Measurements from ENCODE around the gene RGPD5.
"Not testable (repeated sequence)": the region's sequence is repeated elsewhere in the genome, so short reads cannot be mapped to it uniquely, and the experiment has no call there.

Gene RGPD5

GRCh38 chr2:109792659-109793058, 1.4 kb upstream of the RGPD5 start:
- not testable (repeated sequence) for H3K27me3 ChIP-seq (ENCODE audit: insufficient read depth, low read depth, severe bottlenecking); DNase-seq; H3K27ac ChIP-seq; H3K36me3 ChIP-seq; H3K4me3 ChIP-seq (ENCODE audit: low read depth, low read length); H3K9me3 ChIP-seq (ENCODE audit: severe bottlenecking)

GRCh38 chr2:109871129-109871751, 77.1 kb downstream of the RGPD5 start:
- not testable (repeated sequence) for H3K27ac ChIP-seq; DNase-seq; H3K4me3 ChIP-seq (ENCODE audit: low read depth, low read length); H3K27me3 ChIP-seq (ENCODE audit: insufficient read depth, low read depth, severe bottlenecking); H3K9me3 ChIP-seq (ENCODE audit: severe bottlenecking); H3K36me3 ChIP-seq

- not testable (repeated sequence) for H3K36me3 ChIP-seq; DNase-seq; H3K27ac ChIP-seq; H3K27me3 ChIP-seq (ENCODE audit: insufficient read depth, low read depth, severe bottlenecking); H3K9me3 ChIP-seq (ENCODE audit: severe bottlenecking); H3K4me3 ChIP-seq (ENCODE audit: low read depth, low read length)
Observed at GRCh38 chr2:109876625-109877024, 82.5 kb downstream of the RGPD5 start.

- not testable (repeated sequence) for H3K9me3 ChIP-seq (ENCODE audit: severe bottlenecking); H3K27ac ChIP-seq; H3K27me3 ChIP-seq (ENCODE audit: insufficient read depth, low read depth, severe bottlenecking); H3K36me3 ChIP-seq; DNase-seq; H3K4me3 ChIP-seq (ENCODE audit: low read depth, low read length)
Observed at GRCh38 chr2:109882112-109882511, 88.0 kb downstream of the RGPD5 start.

GRCh38 chr2:109888414-109888813, 94.3 kb downstream of the RGPD5 start:
- not testable (repeated sequence) for H3K9me3 ChIP-seq (ENCODE audit: severe bottlenecking); H3K4me3 ChIP-seq (ENCODE audit: low read depth, low read length)

GRCh38 chr2:109889909-109890308, 95.8 kb downstream of the RGPD5 start:
- H3K4me3 ChIP-seq (ENCODE audit: low read depth, low read length); DNase-seq; H3K27me3 ChIP-seq (ENCODE audit: insufficient read depth, low read depth, severe bottlenecking); H3K27ac ChIP-seq; H3K36me3 ChIP-seq; H3K9me3 ChIP-seq (ENCODE audit: severe bottlenecking): not testable (repeated sequence)

More at GRCh38 chr2:109888414-109888813, 94.3 kb downstream of the RGPD5 start:
- not testable (repeated sequence) for H3K27ac ChIP-seq; H3K36me3 ChIP-seq; H3K27me3 ChIP-seq (ENCODE audit: insufficient read depth, low read depth, severe bottlenecking); DNase-seq

GRCh38 chr2:109891024-109891423, 96.9 kb downstream of the RGPD5 start:
- H3K36me3 ChIP-seq; H3K27me3 ChIP-seq (ENCODE audit: insufficient read depth, low read depth, severe bottlenecking); H3K4me3 ChIP-seq (ENCODE audit: low read depth, low read length); H3K9me3 ChIP-seq (ENCODE audit: severe bottlenecking); H3K27ac ChIP-seq; DNase-seq: not testable (repeated sequence)

GRCh38 chr2:109893736-109894135, 99.6 kb downstream of the RGPD5 start:
- not testable (repeated sequence) for H3K27ac ChIP-seq; H3K9me3 ChIP-seq (ENCODE audit: severe bottlenecking); H3K27me3 ChIP-seq (ENCODE audit: insufficient read depth, low read depth, severe bottlenecking); DNase-seq; H3K36me3 ChIP-seq; H3K4me3 ChIP-seq (ENCODE audit: low read depth, low read length)

GRCh38 chr2:109894141-109894540, 100.0 kb downstream of the RGPD5 start:
- not testable (repeated sequence) for H3K36me3 ChIP-seq; H3K27me3 ChIP-seq (ENCODE audit: insufficient read depth, low read depth, severe bottlenecking); DNase-seq; H3K4me3 ChIP-seq (ENCODE audit: low read depth, low read length); H3K9me3 ChIP-seq (ENCODE audit: severe bottlenecking); H3K27ac ChIP-seq

- not testable (repeated sequence) for DNase-seq; H3K27me3 ChIP-seq (ENCODE audit: insufficient read depth, low read depth, severe bottlenecking); H3K9me3 ChIP-seq (ENCODE audit: severe bottlenecking); H3K4me3 ChIP-seq (ENCODE audit: low read depth, low read length); H3K27ac ChIP-seq; H3K36me3 ChIP-seq
Observed at GRCh38 chr2:109895090-109895869, 101.2 kb downstream of the RGPD5 start.

- not testable (repeated sequence) for H3K4me3 ChIP-seq (ENCODE audit: low read depth, low read length); H3K36me3 ChIP-seq; DNase-seq; H3K9me3 ChIP-seq (ENCODE audit: severe bottlenecking); H3K27me3 ChIP-seq (ENCODE audit: insufficient read depth, low read depth, severe bottlenecking); H3K27ac ChIP-seq
Observed at GRCh38 chr2:109896212-109896611, 102.1 kb downstream of the RGPD5 start.

GRCh38 chr2:109897769-109898461, 103.8 kb downstream of the RGPD5 start:
- H3K4me3 ChIP-seq (ENCODE audit: low read depth, low read length); H3K36me3 ChIP-seq; DNase-seq; H3K27ac ChIP-seq; H3K9me3 ChIP-seq (ENCODE audit: severe bottlenecking); H3K27me3 ChIP-seq (ENCODE audit: insufficient read depth, low read depth, severe bottlenecking): not testable (repeated sequence)

GRCh38 chr2:109898462-109899336, 104.6 kb downstream of the RGPD5 start, which contains the start of gene LIMS3:
LIMS3 (plus strand) TSS chr2:109898688; CDS start chr2:109898729, 41 bp downstream.
- H3K4me3 ChIP-seq (ENCODE audit: low read depth, low read length); H3K9me3 ChIP-seq (ENCODE audit: severe bottlenecking); DNase-seq; H3K27ac ChIP-seq; H3K27me3 ChIP-seq (ENCODE audit: insufficient read depth, low read depth, severe bottlenecking); H3K36me3 ChIP-seq: not testable (repeated sequence)

- H3K27me3 ChIP-seq (ENCODE audit: insufficient read depth, low read depth, severe bottlenecking); H3K9me3 ChIP-seq (ENCODE audit: severe bottlenecking); H3K27ac ChIP-seq; H3K4me3 ChIP-seq (ENCODE audit: low read depth, low read length); H3K36me3 ChIP-seq; DNase-seq: not testable (repeated sequence)
Observed at GRCh38 chr2:109905796-109906195, 111.7 kb downstream of the RGPD5 start.
